CD4-positive, alpha-beta T cell treated with Interleukin-17A for 4 hours (primary cell): ENCODE measurements around the gene PIK3R1.

ENCODE experiments used
- DNase-seq: peaks from one replicate; pipeline ENCODE4 v3.0.0-alpha.2; 2020; ENCODE audit warnings: mixed read lengths

PIK3R1 gene

GRCh38 chr5:68334553-68334886, 119.0 kb downstream of the PIK3R1 start:
- no peak for DNase-seq

GRCh38 chr5:68335075-68335474, 119.5 kb downstream of the PIK3R1 start:
- no peak for DNase-seq

- DNase-seq: no peak
Measured at GRCh38 chr5:68336200-68336599, 120.6 kb downstream of the PIK3R1 start.

GRCh38 chr5:68337235-68337634, 121.7 kb downstream of the PIK3R1 start:
- no peak for DNase-seq

GRCh38 chr5:68339921-68340321, 124.4 kb downstream of the PIK3R1 start:
- no peak for DNase-seq

- DNase-seq: no peak
Measured at GRCh38 chr5:68341006-68341405, 125.5 kb downstream of the PIK3R1 start.

- no peak for DNase-seq
Measured at GRCh38 chr5:68342693-68343092, 127.1 kb downstream of the PIK3R1 start.

GRCh38 chr5:68343421-68343826, 127.9 kb downstream of the PIK3R1 start:
- no peak for DNase-seq

- DNase-seq: peak; percentile 21
Measured at GRCh38 chr5:68344447-68345111, 129.0 kb downstream of the PIK3R1 start.

GRCh38 chr5:68345171-68345570, 129.6 kb downstream of the PIK3R1 start:
- no peak for DNase-seq

- DNase-seq: no peak
Measured at GRCh38 chr5:68345582-68345981, 130.0 kb downstream of the PIK3R1 start.

- no peak for DNase-seq
Measured at GRCh38 chr5:68347536-68347935, 132.0 kb downstream of the PIK3R1 start.

- DNase-seq: no peak
Measured at GRCh38 chr5:68348447-68349222, 133.1 kb downstream of the PIK3R1 start.

- DNase-seq: no peak
Measured at GRCh38 chr5:68350176-68350575, 134.6 kb downstream of the PIK3R1 start.
